Duodenal mucosa (tissue), 2 donors: Measurements from ENCODE around the gene G6PD.
A peak's percentile ranks its signal among the peaks of the same experiment; 100 is the strongest.

Experiments
- H3K27ac ChIP-seq: one replicate; pipeline ENCODE4 v1.7.0; 2013; ENCODE audit warnings: low read depth, low read length
- H3K27me3 ChIP-seq, 2 donors: one replicate each; pipeline ENCODE4 v1.7.0; 2013; ENCODE audit warnings: low read length in 2 of 2, control low read depth in 1 of 2; ENCODE audit not compliant: insufficient read depth in 2 of 2, control insufficient read depth in 1 of 2
- H3K36me3 ChIP-seq, 2 donors: one replicate each; pipeline ENCODE4 v1.7.0; 2013; ENCODE audit warnings: low read length in 2 of 2, control low read depth in 1 of 2; ENCODE audit not compliant: insufficient read depth in 2 of 2, control insufficient read depth in 1 of 2
- H3K4me1 ChIP-seq, 2 donors: one replicate each; pipeline ENCODE4 v1.7.0; 2013; ENCODE audit warnings: low read length in 2 of 2, control low read depth in 1 of 2; ENCODE audit not compliant: insufficient read depth in 2 of 2, control insufficient read depth in 1 of 2
- H3K4me3 ChIP-seq, 2 donors: one replicate each; pipeline ENCODE4 v1.7.0; 2013; ENCODE audit warnings: low read length in 2 of 2, low read depth in 1 of 2
- H3K9ac ChIP-seq, 2 donors: one replicate each; pipeline ENCODE4 v1.7.0; 2013; ENCODE audit warnings: low read length in 2 of 2, low read depth in 1 of 2
- H3K9me3 ChIP-seq, 2 donors: one replicate each; pipeline ENCODE4 v1.7.0; 2013; ENCODE audit warnings: low read length in 2 of 2, control low read depth in 1 of 2; ENCODE audit not compliant: control insufficient read depth in 1 of 2

G6PD gene

DNA sequence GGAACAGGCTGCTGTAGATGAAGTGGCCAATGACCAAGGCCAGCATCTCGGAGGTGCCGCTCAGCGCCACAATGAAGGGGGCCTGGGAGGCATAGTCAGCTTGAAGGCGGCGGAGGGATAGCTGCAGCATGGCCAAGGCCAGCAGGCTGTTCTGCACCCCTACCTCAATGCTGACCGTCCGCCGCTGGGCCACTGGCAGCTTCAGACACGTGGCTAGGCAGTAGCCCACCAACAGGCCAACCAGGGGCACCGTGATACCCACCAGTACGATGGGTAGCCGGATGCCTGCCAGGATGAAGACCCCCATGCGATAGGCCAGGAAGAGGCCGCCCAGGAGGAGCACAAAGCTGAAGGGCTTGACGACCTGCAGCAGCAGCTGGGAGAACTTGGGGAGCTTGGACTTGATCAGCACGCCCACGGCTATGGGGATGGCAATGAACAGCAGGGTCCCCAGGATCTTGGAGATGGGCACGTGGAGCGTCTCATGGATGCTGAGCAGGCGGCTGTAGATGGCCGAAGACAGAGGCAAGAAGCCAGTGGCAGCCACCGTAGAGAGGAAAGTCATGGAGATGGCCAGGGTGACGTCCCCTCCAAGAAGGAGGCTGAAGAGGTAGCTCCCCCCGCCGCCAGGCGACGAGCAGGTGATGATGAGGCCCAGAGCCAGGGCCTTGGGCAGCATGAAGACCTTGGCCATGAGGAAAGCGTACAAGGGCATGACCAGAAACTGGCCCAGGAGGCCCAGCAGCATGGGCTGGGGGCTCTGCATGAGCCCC lies 58.9 kb downstream of the G6PD start:
- peaks cover 0 to 5% of the 10 kb centered on the region in 2 donors for H3K36me3 ChIP-seq
- no peak overlapping the region for H3K27ac ChIP-seq
- no peak overlapping the region for H3K4me3 ChIP-seq
- no peak overlapping the region for H3K9ac ChIP-seq
- no peaks in the 10 kb centered on the region for H3K9me3 ChIP-seq
- peaks cover 18 to 26% of the 10 kb centered on the region in 2 donors for H3K4me1 ChIP-seq
- H3K27me3 ChIP-seq: no peaks in the 10 kb centered on the region

DNA sequence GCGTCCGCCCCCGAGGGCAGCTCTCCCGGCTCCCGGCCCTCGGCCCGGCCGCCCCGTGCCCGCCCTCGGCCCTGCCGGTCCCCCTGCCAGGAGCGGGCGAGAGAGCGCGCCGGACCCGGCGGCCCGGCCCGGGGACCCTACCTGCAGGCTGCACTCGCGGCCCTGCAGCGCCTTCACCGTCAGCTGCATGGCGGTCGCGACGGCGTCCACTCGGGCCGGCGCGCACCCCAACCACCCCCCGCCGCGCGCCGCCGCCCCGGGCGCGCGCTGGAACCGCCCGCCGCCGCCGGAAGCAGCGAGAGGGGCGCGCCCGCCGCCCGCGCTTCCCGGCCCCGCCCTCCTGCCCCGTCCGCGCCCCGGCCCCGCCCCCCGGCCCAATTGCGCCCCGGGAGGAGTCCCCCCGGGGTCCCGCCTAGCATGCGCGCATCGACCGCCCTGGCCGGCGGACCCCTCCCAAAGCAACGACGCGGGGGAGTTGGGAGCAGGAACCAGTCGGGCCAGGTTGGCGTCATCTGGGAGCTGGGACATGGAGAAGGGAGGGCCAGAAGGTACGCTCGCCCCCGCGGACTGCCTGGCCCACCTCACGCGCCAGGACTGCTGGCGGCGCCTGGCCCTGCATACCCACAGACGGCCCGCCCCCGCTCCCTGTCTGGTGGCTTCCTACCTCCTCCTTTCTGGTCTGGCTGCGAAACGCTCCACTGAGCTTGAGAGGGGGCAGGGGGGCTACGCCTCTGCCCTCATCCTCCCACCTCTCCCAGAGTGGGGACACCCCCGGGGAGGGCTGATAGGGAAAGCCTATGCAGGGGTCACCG lies 60.0 kb downstream of the G6PD start, which contains the start of gene UBL4A:
Gene UBL4A, minus strand, starts transcription at position 220 of the 812 bp plus-strand sequence. Its CDS starts 31 bp downstream, at position 189.
- Histone ChIP-seq H3K4me3 (peak within 1 kb of the TSS; percentile 52 to 63), H3K4me1 (peaks cover 18 to 26% of the 10 kb centered on the region in 2 donors)

DNA sequence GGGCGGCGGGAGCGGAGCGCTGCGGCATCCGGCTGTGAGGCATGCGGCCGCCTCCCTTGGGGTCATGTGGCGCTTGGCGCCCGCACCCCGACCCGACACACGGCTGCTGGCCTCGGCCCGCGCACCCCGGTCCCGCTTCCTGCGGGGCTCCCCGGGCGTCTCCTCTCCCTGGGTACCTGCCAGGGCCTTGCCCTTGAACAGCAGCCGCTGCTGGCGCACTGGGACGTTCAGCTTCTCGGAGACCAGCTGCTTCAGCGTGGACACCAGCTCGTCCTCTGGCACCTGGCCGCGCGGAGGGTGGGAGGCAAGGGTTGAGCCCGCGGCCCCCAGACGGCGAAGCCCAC lies 60.6 kb downstream of the G6PD start:
- Histone ChIP-seq H3K27ac (peak overlapping the region; percentile 62), H3K9ac (peak overlapping the region; percentile 48 to 70), H3K4me1 (peaks cover 18 to 26% of the 10 kb centered on the region in 2 donors), H3K36me3 (peaks cover 0 to 5% of the 10 kb centered on the region in 2 donors), H3K4me3 (peak overlapping the region; percentile 50 to 63), H3K27me3 (no peaks in the 10 kb centered on the region), H3K9me3 (no peaks in the 10 kb centered on the region)

More for the DNA sequence above, 60.0 kb downstream of the G6PD start, which contains the start of gene UBL4A:
- Histone ChIP-seq H3K9me3 (no peaks in the 10 kb centered on the region), H3K36me3 (peaks cover 0 to 5% of the 10 kb centered on the region in 2 donors), H3K9ac (peak within 1 kb of the TSS; percentile 48 to 70), H3K27ac (peak within 1 kb of the TSS; percentile 73), H3K27me3 (no peaks in the 10 kb centered on the region)

DNA sequence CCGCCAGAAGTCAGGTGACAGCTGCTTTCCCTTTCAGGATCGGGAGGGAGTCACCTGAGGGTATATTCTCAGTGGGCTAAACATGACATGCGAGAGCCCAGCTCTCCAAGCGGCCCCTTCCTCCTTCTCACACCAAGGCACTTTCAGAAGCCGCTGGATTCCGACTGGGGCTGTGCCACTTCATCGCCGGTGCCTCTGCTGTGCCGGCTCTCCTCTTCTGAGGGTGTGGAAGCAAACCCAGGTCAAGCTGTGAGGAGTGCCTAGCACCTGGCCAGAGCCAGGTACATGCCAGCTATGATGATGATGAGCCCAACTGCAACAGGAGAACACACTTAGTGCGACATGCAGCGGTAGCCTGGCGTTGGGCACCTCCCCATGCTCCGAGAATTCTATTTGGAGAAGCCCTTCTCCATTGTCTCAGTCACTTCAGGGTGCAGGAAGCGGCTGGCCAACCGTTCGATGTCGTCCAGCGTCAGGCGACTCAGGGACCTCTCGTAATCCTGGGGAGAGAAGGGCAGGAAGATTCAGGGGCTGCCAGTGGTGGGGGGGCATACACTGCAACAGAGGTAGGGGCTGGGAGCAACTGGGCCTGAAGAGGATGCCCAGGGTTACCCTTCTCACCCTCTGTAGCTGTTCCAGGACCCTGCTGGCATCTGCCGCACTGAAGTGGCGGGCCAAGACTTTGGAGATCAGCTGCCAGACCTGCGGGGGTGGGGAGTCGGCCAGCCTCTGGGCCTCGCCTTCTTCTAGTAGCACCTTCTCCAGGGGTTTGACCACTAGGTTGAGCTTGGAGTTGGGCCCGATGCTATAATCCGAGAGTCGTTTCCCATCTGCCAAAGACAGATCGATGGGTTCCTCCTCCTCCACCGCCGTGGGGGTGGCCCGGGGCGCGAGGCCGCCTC lies 61.2 kb downstream of the G6PD start:
- Histone ChIP-seq H3K27ac (peak overlapping the region; percentile 62), H3K9me3 (no peaks in the 10 kb centered on the region), H3K9ac (peak overlapping the region; percentile 48 to 70), H3K4me1 (peaks cover 18 to 26% of the 10 kb centered on the region in 2 donors), H3K27me3 (no peaks in the 10 kb centered on the region), H3K36me3 (peaks cover 0 to 5% of the 10 kb centered on the region in 2 donors), H3K4me3 (peak overlapping the region; percentile 50 to 63)

DNA sequence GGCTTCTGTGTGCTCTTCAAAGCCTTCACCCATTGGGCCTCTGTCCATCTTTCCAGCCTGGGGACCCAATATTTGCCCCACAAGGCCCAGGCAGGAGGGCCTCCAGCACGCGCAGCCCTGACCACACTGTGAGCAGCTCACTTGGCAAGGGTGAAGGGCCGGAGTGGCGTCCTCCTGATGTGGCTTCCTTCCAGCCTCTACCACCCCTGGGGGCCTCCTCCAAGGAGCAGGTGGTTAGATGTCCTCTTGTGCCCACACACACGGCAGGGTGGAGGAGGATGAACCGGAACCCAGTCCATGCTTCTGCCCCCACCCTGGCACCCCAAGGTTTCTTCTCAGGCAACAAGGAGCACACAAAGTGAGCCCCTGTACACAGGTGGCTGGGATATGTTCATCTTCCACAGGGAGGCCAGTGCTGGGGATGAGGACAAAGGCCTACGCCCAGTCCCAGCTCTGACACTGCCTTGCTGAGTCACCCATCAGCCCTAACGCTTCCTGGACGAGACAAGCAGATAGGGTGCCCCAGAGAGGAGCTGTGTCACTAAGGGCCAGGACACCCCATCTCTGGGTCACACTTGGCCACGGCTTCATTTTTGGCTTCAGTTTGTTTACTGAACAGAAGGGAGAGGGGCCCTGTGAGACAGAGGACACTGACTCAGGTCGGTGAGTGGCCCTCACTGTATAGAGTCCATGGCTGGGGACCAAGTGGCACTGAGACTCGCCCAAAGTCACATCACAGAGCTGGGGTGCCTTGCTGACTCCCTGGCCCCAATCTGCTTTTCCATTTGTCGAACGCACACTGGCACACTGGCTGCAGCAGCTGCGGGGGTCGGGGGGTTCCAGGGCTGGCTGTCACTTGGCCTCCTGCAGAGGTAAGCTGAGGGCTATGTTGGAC lies 62.1 kb downstream of the G6PD start:
- Histone ChIP-seq H3K27ac (no peak overlapping the region), H3K27me3 (no peaks in the 10 kb centered on the region), H3K9me3 (no peaks in the 10 kb centered on the region), H3K4me3 (no peak overlapping the region), H3K4me1 (peaks cover 16 to 24% of the 10 kb centered on the region in 2 donors), H3K36me3 (peaks cover 0 to 5% of the 10 kb centered on the region in 2 donors), H3K9ac (no peak overlapping the region)

GRCh38 chrX:154483325-154483724 lies 63.3 kb downstream of the G6PD start:
- H3K4me3 ChIP-seq: no peak overlapping the region

GRCh38 chrX:154482786-154483185 lies 63.9 kb downstream of the G6PD start:
- Histone ChIP-seq H3K9me3 (no peaks in the 10 kb centered on the region), H3K9ac (no peak overlapping the region), H3K27ac (no peak overlapping the region), H3K36me3 (peaks cover 0 to 5% of the 10 kb centered on the region in 2 donors), H3K4me3 (no peak overlapping the region), H3K27me3 (no peaks in the 10 kb centered on the region), H3K4me1 (peaks cover 9 to 27% of the 10 kb centered on the region in 2 donors)

More at GRCh38 chrX:154483325-154483724, 63.3 kb downstream of the G6PD start:
- Histone ChIP-seq H3K27me3 (no peaks in the 10 kb centered on the region), H3K36me3 (peaks cover 0 to 5% of the 10 kb centered on the region in 2 donors), H3K27ac (no peak overlapping the region), H3K9me3 (no peaks in the 10 kb centered on the region), H3K4me1 (peaks cover 9 to 22% of the 10 kb centered on the region in 2 donors), H3K9ac (no peak overlapping the region)

DNA sequence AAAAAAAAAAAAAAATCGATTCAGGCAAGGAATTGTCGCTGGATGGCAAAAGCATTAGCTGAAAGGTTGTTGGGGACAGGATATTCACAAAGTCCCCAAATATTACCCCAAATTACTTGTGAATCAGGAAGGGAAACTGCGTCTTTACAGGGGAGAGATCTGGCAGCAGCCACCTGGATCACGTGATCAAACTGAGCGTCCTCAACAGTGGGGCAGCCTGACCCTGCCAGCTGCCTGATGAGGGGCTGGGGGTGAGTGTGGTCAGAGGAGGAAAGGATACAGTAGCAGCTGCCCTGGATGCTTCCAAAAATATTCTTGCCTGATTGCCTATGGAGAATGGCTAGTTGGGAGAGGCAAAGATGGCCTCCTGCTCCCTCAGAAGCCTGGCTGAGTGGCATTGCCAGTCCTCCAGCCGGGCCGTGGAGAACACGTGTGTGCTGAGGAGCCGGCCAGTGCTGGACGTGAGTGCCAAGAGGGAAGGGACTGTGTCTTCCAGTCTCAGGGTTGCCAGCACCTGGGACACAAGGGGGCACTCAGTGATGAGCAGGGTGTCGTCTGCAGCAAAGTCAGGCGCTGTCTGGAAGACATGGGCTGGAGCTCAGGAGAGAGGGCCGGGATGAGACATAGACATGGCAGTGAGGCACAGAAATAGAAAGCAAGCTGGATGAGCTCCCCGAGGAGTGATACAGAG lies 64.6 kb downstream of the G6PD start:
- no peaks in the 10 kb centered on the region for H3K9me3 ChIP-seq
- no peak overlapping the region for H3K9ac ChIP-seq
- H3K36me3 ChIP-seq: peaks cover 0 to 5% of the 10 kb centered on the region in 2 donors
- no peaks in the 10 kb centered on the region for H3K27me3 ChIP-seq
- no peak overlapping the region for H3K4me3 ChIP-seq
- H3K4me1 ChIP-seq: peaks cover 9 to 23% of the 10 kb centered on the region in 2 donors
- no peak overlapping the region for H3K27ac ChIP-seq
